COLO668 (cell line): ENCODE measurements around the gene RAC3.

Experiments used
- DNase-seq: peaks from one replicate; lab custom pipeline; 2025; ENCODE audit not compliant: unreplicated experiment; lab: John Stamatoyannopoulos, UW

RAC3 gene

GRCh38 chr17:82022310-82022980 is 9.0 kb upstream of the RAC3 start, which contains the start of gene CENPX:
Gene CENPX (minus strand): TSS chr17:82022878. CDS start chr17:82022861, 17 bp downstream.
- DNase-seq: peak; percentile 28

DNA sequence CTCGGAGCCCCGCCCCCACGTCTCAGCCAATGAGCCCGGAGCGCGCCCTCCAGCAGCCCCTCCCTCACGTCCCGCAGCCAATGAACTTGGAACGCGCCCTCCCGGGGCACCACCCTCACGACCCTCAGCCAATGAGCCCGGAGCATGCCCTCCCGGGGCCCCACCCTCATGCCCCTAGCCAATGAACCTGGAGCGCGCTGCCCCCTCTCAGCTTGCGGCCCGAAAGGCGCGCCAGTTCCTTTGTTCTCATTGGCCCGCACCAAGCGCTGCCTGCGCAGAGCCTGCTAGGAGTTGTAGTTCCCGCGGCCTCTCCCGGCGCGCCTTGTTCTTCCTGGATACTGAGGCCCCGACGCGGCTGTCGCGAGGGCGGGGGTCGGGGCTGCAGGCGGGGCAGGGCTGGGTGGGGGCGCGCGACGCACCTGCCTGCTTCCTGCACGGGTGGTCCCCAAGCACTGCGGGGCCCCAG is 8.5 kb upstream of the RAC3 start, which contains the start of gene LRRC45:
Gene LRRC45, plus strand, starts transcription at position 325 of the 466 bp plus-strand sequence. CDS start 339 bp downstream, outside the sequence.
- peak; percentile 99 for DNase-seq

- DNase-seq: peak; percentile 43
Observed at GRCh38 chr17:82023447-82024241, 7.8 kb upstream of the RAC3 start.

GRCh38 chr17:82024859-82025258 is 6.6 kb upstream of the RAC3 start:
- no peak for DNase-seq

GRCh38 chr17:82025401-82026107 is 5.9 kb upstream of the RAC3 start:
- DNase-seq: no peak

DNA sequence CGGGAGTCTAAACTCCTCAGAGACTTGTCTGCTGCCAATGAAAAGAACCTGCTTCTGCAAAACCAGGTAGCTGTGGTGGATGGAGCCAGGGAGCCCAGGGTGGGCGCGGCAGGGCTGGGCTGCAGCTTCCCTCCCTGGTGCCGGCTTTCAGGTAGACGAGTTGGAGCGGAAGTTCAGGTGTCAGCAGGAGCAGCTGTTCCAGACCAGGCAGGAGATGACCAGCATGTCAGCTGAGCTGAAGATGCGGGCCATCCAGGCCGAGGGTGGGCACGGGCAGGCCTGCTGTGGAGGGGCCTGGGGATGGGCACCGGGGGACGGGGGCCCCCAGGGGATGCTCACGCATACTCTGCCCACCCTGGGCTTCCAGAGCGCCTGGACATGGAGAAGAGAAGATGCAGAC is 3.2 kb upstream of the RAC3 start:
- DNase-seq: no peak

- no peak for DNase-seq
Observed at GRCh38 chr17:82028966-82029365, 2.5 kb upstream of the RAC3 start.

- DNase-seq: no peak
Observed at GRCh38 chr17:82029391-82029790, 2.1 kb upstream of the RAC3 start.

- peak; percentile 35 for DNase-seq
Observed at GRCh38 chr17:82029990-82030469, 1.4 kb upstream of the RAC3 start.

DNA sequence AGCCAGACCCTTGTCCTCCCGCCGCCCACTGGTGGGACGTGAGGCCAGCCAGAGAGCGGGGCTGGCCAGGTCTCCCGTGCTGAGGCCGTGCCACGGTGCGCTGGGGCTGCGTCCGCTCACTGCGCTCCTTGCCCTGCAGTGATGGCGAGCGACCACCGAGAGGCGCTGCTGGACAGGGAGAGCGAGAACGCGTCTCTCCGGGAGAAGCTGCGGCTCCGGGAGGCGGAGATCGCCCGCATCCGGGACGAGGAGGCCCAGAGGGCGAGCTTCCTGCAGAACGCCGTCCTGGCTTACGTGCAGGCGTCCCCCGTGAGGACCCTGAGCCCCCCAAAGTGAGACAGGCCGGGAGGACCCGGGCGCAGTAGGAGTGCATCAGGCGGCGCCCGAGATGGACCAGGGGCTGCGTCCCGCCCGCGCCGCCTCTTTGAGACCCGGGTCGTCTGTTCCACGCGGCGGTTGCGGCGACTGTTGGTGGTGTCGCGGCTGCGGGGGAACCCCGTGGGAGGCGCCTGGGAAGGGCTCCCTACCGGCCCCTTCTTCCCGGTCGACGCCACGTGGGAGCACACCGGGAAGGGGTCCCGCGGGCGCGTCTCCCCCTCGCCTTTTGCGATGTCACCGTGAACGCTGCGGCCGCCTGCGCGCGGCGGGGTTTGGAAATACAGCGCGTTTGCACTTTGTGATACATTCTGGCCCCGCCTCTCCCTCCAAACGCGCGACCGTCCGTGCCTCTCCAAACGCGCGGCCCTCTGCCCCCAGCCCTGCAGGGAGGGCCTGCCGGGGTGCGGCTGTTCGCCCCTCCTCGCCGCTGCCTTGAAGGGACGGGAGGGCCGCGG is 792 bp upstream of the RAC3 start:
- DNase-seq: peak; percentile 80

DNA sequence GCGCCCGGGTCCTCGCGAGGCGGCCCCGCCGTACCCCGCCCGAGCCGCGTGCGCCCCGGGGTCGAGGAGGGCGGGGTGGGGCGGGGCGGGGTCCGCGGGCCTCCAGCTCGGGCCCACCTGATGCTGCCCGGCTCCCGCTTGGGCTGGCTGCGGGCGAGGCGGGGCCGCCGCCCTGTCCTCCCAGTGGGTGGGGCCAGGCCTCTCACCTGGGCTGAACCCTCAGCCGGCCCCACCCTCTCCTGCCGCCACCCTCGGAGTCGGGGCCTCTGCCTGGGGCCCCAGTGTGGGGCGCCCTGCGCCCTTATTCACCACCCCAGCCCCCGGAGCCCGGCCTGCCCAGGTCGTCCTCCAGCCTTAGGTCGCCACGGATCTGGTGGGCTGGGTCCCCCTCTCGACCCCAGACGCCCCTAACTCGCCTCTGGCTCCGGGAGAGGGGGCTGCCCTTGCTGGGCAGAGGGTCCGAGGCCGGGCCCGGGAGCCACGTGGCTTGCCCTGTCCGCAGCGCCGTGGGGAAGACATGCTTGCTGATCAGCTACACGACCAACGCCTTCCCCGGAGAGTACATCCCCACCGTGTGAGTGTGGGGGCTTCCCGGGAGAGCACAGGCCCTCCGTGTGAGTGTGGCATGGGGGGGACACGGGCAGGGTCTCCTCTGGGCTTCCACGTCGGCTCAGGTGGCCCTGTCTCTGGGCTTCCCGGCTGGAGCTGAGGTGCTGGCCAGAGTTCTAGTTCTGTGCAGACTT is 578 bp downstream of the RAC3 start:
- peak; percentile 63 for DNase-seq

DNA sequence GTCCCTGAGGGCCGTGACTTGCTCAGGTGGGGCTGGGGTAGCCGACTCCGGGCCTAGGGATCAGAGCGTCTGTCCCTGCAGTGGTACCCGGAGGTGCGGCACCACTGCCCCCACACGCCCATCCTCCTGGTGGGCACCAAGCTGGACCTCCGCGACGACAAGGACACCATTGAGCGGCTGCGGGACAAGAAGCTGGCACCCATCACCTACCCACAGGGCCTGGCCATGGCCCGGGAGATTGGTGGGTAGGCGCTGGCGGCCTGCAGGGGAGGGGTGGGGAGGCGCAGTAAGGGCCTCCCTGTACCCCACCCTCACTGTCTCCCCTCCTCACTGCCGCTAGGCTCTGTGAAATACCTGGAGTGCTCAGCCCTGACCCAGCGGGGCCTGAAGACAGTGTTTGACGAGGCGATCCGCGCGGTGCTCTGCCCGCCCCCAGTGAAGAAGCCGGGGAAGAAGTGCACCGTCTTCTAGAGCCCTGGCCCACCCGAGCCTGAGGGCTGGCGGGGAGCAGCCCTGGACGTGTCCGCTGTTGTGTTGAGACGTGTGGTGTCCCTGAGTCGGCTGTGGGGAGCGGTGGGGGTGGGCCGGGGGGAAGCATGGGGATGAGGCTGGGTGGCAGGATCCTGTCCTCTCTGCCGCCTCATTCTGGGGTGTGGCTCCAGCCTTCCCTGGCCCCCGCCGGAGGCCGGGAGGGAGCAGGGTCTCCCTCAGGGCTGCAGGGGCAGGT is 2.0 kb downstream of the RAC3 start:
- DNase-seq: no peak

DNA sequence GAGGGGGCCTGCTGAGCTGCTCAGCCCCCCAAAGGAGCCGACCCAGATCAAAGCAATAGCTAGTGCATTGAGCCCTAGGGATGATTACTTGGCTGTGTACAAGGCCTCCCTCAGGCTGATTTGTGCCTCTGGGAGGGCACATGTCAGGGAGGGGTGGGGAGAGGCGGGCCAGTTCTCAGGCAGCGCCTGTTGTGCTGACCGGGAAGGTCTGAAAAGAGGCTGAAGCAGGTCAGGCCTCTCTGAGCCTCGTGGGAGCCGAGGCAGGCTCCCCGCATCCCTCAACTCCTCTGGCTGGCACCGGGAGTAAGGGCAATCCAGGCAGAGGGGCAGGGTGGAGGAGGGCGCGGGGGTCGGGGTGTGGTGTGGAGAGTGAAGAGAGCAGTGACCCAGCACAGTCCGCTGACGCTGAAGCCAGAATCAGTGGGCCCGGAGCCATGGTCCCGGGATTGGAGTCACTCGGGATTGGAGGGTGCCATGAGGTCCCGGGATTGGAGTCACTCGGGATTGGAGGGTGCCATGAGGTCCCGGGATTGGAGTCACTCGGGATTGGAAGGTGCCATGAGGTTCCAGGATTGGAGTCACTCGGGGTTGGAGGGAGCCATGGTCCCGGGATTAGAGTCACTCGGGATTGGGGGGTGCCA is 3.0 kb downstream of the RAC3 start:
- DNase-seq: no peak

DNA sequence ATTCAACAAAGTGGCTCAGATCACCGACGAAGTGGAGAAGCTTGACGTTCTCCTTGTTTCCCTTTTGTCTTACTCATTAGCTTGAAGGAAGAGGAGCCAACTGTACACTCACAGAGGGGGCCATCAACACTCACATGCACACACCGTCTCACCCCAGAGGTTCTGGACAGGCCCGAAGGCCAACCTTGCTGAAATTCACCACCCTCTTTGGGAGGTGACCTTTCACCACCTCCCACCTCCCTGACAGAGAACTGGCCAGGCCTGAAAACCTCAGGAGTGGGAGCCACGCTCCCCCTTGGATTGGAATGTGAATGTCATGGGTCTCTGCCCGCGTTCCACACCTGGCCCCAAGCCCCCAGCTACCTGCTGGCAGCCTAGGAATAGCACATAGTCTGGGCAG is 4.0 kb downstream of the RAC3 start:
- no peak for DNase-seq

GRCh38 chr17:82035956-82036633 is 4.6 kb downstream of the RAC3 start:
- no peak for DNase-seq

- DNase-seq: peak; percentile 17
Observed at GRCh38 chr17:82036634-82037091, 5.2 kb downstream of the RAC3 start.

DNA sequence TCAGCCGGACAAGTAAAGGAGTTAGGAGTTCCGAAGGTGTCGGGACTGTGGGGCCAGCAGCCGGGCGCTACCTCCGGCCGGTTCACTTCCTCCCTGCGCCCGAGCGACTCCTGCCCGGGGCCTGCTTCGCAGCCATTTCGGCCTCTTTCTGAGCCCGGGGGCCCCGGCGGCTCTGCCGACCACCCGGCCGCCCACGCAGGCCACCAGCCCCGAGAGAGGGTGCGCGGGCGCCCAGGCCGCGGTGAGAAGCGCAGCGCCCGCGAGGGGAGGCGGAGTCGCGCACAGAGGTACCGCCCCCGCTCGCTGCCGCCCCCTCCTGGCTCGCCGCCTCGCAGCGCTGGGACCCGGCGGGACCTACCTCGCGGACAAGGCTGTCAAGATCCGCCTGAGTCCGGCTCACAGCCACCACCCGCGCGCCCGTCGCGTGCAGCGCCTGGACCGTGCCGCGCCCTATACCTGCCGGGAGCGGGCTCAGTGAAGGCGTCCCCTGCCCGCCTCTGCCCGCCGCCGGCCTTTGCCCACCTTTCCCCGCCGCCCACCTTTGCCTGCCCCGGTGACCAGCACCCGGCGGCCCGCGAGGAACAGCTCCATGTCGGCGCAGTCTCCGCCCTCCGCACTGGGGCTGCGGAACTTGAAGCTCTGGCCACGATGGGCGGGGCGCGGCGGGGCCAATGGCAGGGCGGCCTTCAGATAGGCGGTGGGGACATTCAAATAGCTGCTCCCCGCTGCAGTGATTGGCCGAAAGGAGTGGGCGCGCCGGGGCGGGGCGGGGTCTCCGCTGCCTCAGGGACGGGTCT is 5.8 kb downstream of the RAC3 start, which contains the start of gene DCXR:
Gene DCXR, minus strand, starts transcription at position 606 of the 797 bp plus-strand sequence. Its CDS starts 15 bp downstream, at position 591.
- peak; percentile 93 for DNase-seq
